DMS79 treated with DMSO at 0.1 percent for 48 hours (cell line): ENCODE measurements around the gene ARHGEF25.
"Not testable (repeated sequence)": the region's sequence is repeated elsewhere in the genome, so short reads cannot be mapped to it uniquely, and the experiment has no call there.

Source experiments
- DNase-seq: peaks from one replicate; lab custom pipeline; 2025; lab: John Stamatoyannopoulos, UW

Gene ARHGEF25

GRCh38 chr12:57638096-57638495, 26.9 kb downstream of the ARHGEF25 start:
- DNase-seq: no peak

GRCh38 chr12:57640175-57641042, 29.2 kb downstream of the ARHGEF25 start:
- DNase-seq: no peak

DNA sequence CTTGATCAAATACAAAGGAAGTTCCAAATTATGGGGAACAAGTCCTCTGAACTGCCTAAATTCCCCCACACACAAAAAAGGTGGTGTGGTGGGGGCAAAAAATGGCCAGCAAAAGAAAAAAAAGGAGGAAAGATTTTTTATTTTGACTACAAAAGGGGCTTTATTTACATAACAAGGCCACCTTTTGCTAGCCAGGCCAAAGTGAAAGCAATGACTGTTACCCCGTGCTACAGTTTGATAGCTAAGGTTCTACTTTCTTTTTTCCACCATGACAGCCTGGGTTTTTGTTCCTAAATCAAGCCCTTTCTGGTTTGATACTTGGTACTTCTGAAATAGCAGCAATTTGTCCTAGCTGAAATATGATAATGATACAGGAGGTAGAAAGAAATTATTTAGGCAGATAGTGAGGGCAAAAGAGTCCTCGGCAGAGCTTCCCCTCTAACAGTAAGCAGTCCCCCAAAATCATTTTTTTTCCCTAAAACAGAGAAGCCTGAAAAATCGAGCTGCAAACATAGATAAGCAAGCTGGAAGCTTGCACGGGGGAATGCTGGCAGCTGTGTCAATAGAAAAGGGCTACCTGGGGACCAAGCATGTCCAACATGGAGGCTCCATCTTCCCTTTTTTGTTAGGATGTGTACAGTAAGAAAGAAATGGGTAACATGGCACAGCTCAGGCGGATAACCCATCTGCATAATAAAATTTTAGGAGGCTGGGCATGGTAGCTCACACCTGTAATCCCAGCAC, 30.6 kb downstream of the ARHGEF25 start:
- no peak for DNase-seq

DNA sequence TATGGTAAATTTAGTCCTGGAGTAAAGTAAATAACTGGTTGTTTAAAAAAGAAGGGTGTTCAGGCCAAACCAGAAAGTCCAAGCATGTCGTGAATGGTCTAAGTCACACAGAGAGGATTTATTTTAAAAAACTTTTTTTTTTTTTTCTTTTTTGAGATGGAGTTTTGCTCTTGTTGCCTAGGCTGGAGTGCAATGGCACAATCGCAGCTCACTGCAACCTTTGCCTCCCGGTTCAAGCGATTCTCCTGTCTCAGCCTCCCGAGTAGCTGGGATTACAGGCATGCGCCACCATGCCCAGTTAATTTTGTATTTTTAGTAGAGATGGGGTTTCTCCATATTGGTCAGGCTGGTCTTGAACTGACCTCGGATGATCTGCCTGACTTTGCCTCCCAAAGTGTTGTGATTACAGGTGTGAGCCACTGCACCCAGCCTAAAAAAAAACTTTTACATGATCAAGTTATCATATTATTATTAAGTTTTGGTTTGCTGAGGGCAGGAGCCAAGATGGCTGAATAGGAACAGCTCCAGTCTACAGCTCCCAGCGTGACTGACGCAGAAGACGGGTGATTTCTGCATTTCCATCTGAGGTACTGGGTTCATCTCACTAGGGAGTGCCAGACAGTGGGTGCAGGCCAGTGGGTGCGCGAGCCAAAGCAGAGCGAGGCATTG, 34.9 kb downstream of the ARHGEF25 start:
- DNase-seq: not testable (repeated sequence)

GRCh38 chr12:57646659-57647049, 35.4 kb downstream of the ARHGEF25 start:
- DNase-seq: not testable (repeated sequence)

DNA sequence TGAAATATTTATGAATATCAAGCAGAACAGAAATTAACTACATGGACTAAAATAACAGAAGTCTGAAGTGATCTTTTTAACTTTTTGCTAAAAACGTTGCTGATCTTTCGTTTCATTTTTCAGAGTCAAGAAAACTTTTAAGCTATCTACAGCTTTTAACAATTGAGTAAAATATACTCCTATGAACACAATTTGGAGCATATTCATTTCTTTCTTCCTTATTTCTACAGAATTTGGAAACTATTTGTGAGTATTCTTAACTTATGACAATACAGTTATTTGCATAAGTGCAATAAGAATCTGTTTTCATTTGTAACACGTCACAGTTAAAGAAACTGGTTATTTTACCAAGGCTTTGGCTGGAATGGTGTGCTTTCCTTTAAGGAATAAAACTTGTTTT, 42.8 kb downstream of the ARHGEF25 start:
- DNase-seq: no peak

DNA sequence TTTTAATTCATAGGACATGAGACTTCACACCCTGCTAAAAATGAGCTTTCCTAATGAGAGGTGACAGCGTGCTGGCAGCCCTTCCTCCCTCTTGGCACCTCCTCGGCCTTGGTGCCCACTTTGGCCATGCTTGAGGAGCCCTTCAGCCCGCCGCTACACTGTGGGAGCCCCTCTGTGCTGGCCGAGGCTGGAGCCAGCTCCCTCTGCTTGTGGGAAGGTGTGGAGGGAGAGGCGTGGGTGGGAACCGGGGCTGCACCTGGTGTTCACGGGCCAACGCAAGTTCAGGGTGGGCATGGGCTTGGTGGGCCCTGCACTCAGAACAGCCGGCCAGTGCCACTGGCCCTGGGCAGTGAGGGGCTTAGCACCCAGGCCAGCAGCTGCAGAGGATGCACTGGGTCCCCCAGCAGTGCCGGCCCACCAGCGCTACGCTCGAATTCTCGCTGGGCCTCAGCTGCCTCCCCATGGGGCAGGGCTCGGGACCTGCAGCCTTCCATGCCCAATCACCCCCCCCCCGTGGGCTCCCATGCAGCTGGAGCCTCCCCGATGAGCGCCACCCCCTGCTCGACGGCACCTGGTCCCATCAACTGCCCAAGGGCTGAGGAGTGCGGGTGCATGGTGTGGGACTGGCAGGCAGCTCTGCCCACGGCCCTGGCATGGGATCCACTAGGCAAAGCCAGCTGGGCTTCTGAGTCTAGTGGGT, 44.5 kb downstream of the ARHGEF25 start:
- no peak for DNase-seq

DNA sequence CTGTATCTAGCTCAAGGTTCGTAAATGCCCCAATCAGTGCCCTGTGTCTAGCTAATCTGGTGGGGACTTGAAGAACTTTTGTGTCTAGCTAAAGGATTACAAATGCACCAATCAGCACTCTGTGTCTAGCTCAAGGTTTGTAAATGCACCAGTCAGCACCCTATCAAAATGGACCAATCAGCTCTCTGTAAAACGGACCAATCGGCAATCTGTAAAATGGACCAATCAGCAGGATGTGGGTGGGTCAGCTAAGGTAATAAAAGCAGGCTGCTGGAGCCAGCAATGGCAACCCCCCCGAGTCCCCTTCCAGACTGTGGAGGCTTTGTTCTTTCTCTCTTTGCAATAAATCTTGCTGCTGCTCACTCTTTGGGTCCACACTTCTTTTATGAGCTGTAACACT, 45.2 kb downstream of the ARHGEF25 start:
- not testable (repeated sequence) for DNase-seq

GRCh38 chr12:57657744-57658143, 46.5 kb downstream of the ARHGEF25 start:
- peak; percentile 5 for DNase-seq

DNA sequence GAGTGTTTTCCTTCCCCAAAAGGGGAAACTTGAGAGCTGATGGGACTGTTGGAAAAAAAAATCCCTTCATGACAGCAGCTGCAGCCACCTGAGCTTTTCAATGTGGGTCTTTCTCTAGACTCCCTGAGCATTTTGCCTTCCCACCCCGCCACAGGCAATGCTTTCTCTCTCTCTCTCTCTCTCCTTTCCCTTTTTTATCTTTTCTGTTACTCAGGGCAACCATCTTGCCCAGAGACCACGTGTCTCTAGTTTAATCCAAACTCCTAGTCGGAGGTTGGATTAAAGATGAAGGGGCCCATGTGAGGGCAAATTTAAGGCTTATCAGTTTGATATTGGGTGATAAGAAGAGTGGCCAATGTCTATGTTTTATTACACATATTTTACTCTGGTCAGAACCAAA, 47.7 kb downstream of the ARHGEF25 start:
- DNase-seq: no peak

DNA sequence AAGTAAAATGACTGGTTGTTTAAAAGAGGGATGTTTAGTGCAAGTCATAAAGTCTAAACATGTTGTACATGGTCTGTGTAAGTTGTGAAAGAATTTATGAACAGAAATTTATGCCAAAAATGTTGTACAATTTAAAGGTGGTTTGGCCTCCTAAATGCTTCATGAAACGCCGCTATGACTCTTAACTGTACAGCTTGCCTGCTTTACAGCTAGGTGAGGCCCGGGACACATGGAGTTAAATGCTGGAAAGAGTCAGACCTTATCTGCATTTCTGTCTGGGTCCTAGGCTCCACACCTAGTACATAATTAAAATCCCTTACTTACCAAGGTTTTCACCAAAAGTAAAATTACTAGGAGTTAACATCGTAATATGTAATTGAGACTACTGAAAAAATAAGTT, 50.1 kb downstream of the ARHGEF25 start:
- DNase-seq: no peak

DNA sequence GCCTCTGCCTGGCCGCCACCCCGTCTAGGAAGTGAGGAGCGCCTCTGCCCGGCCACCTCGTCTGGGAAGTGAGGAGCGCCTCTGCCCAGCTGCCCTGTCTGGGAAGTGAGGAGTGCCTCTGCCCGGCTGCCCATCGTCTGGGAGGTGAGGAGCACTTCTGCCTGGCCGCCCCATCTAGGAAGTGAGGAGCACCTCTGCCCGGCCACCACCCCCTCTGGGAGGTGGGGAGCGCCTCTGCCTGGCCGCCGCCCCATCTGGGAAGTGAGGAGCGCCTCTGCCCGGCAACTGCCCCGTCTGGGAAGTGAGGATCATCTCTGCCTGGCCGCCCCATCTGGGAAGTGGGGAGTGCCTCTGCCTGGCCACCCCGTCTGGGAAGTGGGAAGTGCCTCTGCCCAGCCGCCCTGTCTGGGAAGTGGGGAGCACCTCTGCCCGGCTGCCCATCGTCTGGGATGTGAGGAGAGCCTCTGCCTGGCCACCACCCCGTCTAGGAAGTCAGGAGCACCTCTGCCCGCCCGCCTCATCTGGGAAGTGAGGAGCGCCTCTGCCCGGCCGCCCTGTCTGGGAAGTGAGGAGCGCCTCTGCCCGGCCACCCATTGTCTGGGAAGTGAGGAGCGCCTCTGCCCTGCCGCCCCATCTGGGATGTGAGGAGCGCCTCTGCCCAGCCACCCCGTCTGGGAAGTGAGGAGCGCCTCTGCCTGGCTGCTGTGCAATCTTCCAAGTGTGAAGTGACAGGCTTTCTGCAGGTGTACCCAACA, 54.0 kb downstream of the ARHGEF25 start:
- DNase-seq: not testable (repeated sequence)
